Loucy (cell line): ENCODE measurements around the gene PRUNE2.

Experiments used
- H2AFZ ChIP-seq: fragments of 200-600 bp; sonication (generic); 2 replicates; pipeline ENCODE4 v1.6.0; 2016; ENCODE audit warnings: antibody characterized with exemption, mild to moderate bottlenecking, low read length, moderate library complexity
- H3F3A ChIP-seq: fragments of 200-600 bp; 2 replicates; pipeline ENCODE4 v1.6.0; 2016; ENCODE audit warnings: antibody characterized with exemption, low read depth, mild to moderate bottlenecking
- H3K27me3 ChIP-seq: fragments of 200-600 bp; sonication (generic); 2 replicates; pipeline ENCODE4 v1.6.1; 2014; ENCODE audit warnings: low read length, mild to moderate bottlenecking; ENCODE audit not compliant: insufficient read depth, poor library complexity, severe bottlenecking
- H3K36me3 ChIP-seq: fragments of 200-600 bp; sonication (generic); 2 replicates; pipeline ENCODE4 v1.6.1; 2016; ENCODE audit warnings: low read length; ENCODE audit not compliant: insufficient read depth
- H3K4me1 ChIP-seq: fragments of 200-600 bp; sonication (generic); 2 replicates; pipeline ENCODE4 v1.5.1; 2014; ENCODE audit warnings: low read length, mild to moderate bottlenecking; ENCODE audit not compliant: insufficient read depth, poor library complexity, severe bottlenecking
- H3K4me2 ChIP-seq: fragments of 200-600 bp; sonication (generic); 2 replicates; pipeline ENCODE4 v1.6.0; 2014; ENCODE audit warnings: antibody characterized with exemption, low read length, low read depth, mild to moderate bottlenecking; ENCODE audit not compliant: poor library complexity, severe bottlenecking
- H3K4me3 ChIP-seq: fragments of 200-600 bp; sonication (generic); 2 replicates; pipeline ENCODE4 v1.5.1; 2014; ENCODE audit warnings: low read length, mild to moderate bottlenecking, mixed read lengths; ENCODE audit not compliant: poor library complexity, severe bottlenecking
- H3K79me2 ChIP-seq: fragments of 200-600 bp; sonication (generic); 2 replicates; pipeline ENCODE4 v1.6.1; 2014; ENCODE audit warnings: low read length; ENCODE audit not compliant: insufficient read depth
- H3K9ac ChIP-seq: fragments of 200-600 bp; sonication (generic); 2 replicates; pipeline ENCODE4 v1.6.0; 2014; ENCODE audit warnings: mild to moderate bottlenecking, low read depth, low read length, moderate library complexity; ENCODE audit not compliant: poor library complexity, severe bottlenecking
- H3K9me2 ChIP-seq: fragments of 200-600 bp; sonication (generic); replicated peaks from 2 replicates; pipeline ENCODE4 v1.6.1; 2016; ENCODE audit warnings: low read depth, low read length, mixed read lengths
- H3K9me3 ChIP-seq: fragments of 200-600 bp; sonication (generic); 2 replicates; pipeline ENCODE4 v1.6.1; 2014; ENCODE audit warnings: mild to moderate bottlenecking, antibody characterized with exemption, low read length, low read depth; ENCODE audit not compliant: insufficient read depth
- H4K20me1 ChIP-seq: fragments of 200-600 bp; sonication (generic); 2 replicates; pipeline ENCODE4 v1.6.0; 2014; ENCODE audit warnings: antibody characterized with exemption, low read length, mild to moderate bottlenecking; ENCODE audit not compliant: insufficient read depth, poor library complexity, severe bottlenecking
- EZH2phosphoT487 ChIP-seq: fragments of 200-600 bp; IDR thresholded peaks from 2 replicates; pipeline ENCODE4 v1.6.1; 2018; ENCODE audit warnings: antibody characterized with exemption, mild to moderate bottlenecking, moderate library complexity, borderline replicate concordance
- TF ChIP-seq, protein P1 (sequence below): fragments of 200-600 bp; sonication (generic); conservative IDR thresholded peaks from 2 replicates; pipeline ENCODE4 v1.5.1; 2014; ENCODE audit warnings: mild to moderate bottlenecking, antibody characterized with exemption, low read length

Gene PRUNE2

GRCh38 chr9:76828447-76828846 lies 77.5 kb downstream of the PRUNE2 start:
- H3K9me2 ChIP-seq = no peaks in the 10 kb centered on the region
- no peaks in the 10 kb centered on the region for H4K20me1 ChIP-seq
- no peaks in the 10 kb centered on the region for H3K79me2 ChIP-seq
- H3K4me2 ChIP-seq = no peak overlapping the region
- H3K27me3 ChIP-seq = no peaks in the 10 kb centered on the region
- H3K4me1 ChIP-seq = no peaks in the 10 kb centered on the region
- no peak overlapping the region for H3K9ac ChIP-seq
- H3K4me3 ChIP-seq = no peak overlapping the region
- H3K9me3 ChIP-seq = no peaks in the 10 kb centered on the region
- H2AFZ ChIP-seq = no peak overlapping the region
- TF ChIP-seq, protein P1, sequence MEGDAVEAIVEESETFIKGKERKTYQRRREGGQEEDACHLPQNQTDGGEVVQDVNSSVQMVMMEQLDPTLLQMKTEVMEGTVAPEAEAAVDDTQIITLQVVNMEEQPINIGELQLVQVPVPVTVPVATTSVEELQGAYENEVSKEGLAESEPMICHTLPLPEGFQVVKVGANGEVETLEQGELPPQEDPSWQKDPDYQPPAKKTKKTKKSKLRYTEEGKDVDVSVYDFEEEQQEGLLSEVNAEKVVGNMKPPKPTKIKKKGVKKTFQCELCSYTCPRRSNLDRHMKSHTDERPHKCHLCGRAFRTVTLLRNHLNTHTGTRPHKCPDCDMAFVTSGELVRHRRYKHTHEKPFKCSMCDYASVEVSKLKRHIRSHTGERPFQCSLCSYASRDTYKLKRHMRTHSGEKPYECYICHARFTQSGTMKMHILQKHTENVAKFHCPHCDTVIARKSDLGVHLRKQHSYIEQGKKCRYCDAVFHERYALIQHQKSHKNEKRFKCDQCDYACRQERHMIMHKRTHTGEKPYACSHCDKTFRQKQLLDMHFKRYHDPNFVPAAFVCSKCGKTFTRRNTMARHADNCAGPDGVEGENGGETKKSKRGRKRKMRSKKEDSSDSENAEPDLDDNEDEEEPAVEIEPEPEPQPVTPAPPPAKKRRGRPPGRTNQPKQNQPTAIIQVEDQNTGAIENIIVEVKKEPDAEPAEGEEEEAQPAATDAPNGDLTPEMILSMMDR = no peak
- TF ChIP-seq EZH2phosphoT487 = no peak
- H3F3A ChIP-seq = no peaks in the 10 kb centered on the region
- H3K36me3 ChIP-seq = no peaks in the 10 kb centered on the region

DNA sequence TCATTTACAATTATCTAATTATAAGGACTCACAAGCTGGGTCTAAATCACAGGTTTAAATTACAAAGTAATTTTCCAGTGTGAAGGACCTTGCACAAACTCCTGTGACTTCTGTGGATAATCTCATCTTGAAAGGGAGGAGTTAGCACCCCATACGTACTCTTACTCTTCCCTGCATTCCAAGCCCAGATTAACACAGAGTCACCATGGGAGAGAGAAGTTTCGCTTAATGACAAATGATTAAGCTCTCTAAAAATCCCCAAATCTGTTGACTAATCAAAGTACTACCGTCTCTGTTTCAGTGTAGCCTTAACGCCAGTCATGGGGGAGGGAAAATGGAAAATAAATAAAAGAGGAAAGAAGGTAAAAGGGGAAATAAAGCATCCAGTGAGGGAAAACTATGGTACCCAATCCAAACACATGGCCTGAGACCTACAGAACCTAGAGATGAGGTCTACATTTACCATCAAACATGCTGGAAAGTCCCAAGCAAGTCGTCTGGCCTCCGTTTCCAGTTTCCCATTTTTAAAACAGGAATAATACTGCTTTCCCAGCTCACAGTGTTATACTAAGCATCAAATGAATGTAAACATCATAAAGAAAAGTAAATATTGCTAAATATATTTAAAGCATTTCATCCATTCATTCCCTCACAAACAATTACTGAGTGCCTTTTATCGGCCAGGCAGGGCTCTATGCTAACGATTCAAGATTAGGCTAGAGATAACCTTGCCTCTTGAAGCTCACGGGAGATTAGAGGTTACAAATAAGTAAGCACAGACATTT lies 78.4 kb downstream of the PRUNE2 start:
- Histone ChIP-seq H3K9ac (no peak overlapping the region), H3K9me2 (no peaks in the 10 kb centered on the region), H2AFZ (no peak overlapping the region), H3K79me2 (no peaks in the 10 kb centered on the region), H3K27me3 (no peaks in the 10 kb centered on the region), H3K4me2 (no peak overlapping the region), H3K9me3 (no peaks in the 10 kb centered on the region), H3K36me3 (no peaks in the 10 kb centered on the region), H4K20me1 (no peaks in the 10 kb centered on the region), H3F3A (no peaks in the 10 kb centered on the region), H3K4me1 (no peaks in the 10 kb centered on the region), H3K4me3 (no peak overlapping the region)
- TF ChIP-seq, protein P1 = no peak
- TF ChIP-seq EZH2phosphoT487 = no peak

DNA sequence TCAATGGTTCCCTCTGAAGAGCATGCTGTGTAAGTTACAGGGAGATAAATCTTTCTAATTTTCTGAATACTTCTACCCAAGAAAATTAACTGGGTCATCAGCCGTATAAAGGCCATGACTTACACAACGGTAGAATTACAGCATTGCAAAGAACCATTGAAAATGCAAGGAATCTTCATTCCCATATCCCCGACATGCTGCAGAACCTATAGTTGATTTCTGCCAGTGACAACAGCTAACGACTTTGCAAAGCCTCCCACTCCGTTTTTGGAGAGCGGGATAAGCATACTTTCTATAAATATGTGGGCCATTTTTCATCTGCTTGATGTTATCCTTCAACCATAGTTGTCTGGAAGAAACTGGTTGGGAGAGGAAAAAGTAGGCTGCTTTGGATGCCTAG lies 85.5 kb downstream of the PRUNE2 start:
- Histone ChIP-seq H3K4me1 (no peaks in the 10 kb centered on the region), H3K9me2 (no peaks in the 10 kb centered on the region), H4K20me1 (no peaks in the 10 kb centered on the region), H3K4me2 (no peak overlapping the region), H3K9me3 (no peaks in the 10 kb centered on the region), H3K9ac (no peak overlapping the region), H3K79me2 (no peaks in the 10 kb centered on the region), H3F3A (no peaks in the 10 kb centered on the region), H2AFZ (no peak overlapping the region), H3K4me3 (no peak overlapping the region), H3K36me3 (no peaks in the 10 kb centered on the region), H3K27me3 (no peaks in the 10 kb centered on the region)
- TF ChIP-seq EZH2phosphoT487 = no peak
- TF ChIP-seq, protein P1 = no peak
